GM18951 (cell line): ENCODE results near the gene WRNIP1.

ENCODE experiments used
- POLR2A ChIP-seq: IDR thresholded peaks from 4 replicates; pipeline ENCODE4 v1.6.1; 2011; ENCODE audit warnings: mild to moderate bottlenecking; ENCODE audit not compliant: insufficient read length, insufficient read depth; ENCODE audit errors: extremely low read depth
- in situ Hi-C: fragments of 300-500 bp; cut with MboI; formaldehyde crosslinking; loops from one replicate; pipeline ENCODE4 v1.12.0; 2022; ENCODE audit warnings: low sequenced_read_pairs, mixed read lengths, inconsistent platforms; ENCODE audit not compliant: unreplicated experiment

Gene WRNIP1

DNA sequence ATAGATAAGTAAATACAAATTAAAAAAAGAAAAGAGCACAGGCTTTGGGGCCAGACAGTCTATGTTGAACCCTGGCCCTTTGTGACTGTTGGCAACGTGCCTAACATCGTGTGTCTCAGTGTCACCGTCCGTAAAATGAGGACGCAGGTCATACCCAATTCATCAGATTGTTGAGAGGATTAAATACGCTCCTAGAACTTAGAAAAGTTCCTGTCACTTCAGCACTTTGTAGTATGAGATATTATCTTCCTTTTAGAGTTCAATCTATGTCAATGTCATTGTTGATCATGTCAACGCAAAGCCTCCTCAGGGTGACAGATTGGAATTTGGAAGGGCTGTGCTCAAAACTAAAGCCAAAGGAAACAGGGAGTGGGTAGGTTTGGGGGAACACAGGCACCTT is 54.8 kb downstream of the WRNIP1 start:
- in situ Hi-C loops, result no loop called here
- no peak for TF ChIP-seq POLR2A

DNA sequence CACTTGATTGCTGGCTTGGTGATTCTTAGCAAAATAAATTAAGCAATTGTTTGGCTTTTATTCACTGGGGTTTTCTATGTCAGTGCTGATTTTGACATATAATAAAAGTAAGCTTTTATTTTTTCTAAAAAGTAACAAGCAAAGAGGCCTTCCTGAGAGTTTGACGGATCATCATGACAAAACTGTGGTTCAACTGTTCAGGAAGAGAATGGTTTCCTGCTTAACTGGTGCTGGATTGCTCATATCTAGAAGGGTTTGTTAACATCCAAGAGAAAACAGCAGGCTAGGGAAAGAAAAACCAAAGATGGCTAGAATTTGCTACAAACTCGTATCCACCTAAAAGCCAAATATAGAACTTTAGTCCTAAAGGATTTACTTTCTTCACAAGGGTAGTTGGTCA is 55.2 kb downstream of the WRNIP1 start:
- TF ChIP-seq POLR2A, result no peak
- in situ Hi-C loops, result no loop called here

DNA sequence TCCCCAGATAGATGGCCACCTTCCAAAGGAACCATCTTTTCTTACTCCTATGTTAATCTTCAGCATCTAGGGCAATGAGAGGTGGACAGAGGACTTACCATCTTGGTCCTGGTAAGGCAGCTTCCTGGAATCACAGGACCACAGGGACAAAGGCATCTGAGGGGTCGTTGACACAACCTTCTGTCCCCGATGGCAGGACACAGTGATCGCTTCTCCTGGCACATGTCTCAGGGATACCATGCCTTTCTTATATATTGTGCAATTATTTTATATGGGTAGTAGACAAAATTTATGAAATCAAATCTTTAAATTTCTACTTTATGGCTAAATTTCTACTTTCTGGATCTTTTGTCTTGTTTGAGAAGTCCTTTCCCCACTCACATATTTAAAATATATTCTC is 56.4 kb downstream of the WRNIP1 start:
- in situ Hi-C loops, result no loop called here
- TF ChIP-seq POLR2A, result no peak

DNA sequence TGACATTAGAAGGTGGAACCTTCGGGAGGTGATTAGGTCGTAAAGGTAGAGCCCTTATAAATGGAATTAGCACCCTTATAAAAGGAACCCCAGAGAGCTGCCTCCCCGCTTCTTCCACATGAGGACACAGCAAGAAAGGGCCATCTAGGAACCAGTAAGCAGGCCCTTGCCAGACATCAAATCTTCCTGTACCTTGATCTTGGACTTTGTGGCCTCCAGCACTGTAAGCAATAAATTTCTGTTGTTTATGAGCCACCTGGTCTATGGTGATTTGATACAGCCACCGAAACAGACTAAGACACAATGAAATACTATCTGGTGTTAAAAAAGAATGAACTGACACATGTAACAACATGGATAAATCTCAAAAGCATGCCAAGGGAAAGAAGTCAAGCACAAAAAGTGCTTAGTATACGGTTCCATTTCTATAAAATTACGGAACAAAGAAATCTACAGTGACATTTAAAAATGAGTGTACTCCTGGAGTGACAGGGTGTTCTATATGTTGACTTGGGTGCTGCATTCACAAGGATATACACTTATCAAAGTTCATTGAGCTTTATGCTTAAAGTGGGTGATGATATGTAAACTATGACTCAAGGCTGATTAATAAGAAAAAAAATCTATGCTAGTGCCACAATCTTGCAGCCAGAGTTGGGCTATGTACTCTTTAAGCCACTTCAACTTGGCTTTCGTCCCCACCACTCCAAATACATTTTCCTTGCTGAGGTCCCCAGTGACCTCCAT is 58.1 kb downstream of the WRNIP1 start:
- TF ChIP-seq POLR2A, result no peak
- in situ Hi-C loops, result no loop called here

DNA sequence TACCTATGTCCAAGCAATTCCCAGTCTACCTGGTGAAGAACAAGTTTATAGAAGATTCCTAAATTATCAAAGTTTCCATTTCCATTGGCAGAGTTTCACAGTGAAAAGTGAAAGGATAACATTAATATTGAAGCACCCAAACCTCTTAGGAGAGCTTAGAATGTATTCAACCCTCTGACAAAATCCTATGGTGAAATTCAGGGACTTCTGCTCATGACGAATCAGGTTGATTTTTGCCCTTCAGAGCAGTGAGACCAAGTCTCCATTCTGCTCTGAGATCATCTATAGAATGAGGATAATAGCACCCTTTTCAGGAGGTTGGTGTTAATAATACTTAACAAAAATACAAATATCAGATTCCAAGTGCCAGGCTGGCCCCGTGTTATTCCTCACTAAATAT is 60.9 kb downstream of the WRNIP1 start:
- in situ Hi-C loops, result no loop called here
- no peak for TF ChIP-seq POLR2A

DNA sequence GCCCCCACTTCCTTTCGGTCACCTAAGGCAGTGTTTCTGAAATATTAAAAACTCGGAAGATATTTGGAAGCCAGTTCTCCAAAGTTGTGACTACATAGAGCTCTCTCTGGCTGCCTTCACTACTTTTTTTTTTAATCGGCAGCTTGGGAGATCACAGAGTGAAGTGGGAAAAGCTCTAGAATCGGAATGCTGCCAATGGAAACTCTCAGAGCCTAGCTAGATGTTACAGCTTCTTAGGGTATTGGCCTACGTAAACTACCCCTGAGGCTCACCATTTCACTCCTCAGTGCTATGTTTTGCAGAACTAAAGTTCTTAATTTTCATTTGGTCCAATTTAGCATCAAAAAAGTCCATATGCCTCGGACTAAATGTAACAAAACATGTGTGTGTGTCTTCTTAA is 61.9 kb downstream of the WRNIP1 start:
- in situ Hi-C loops, result no loop called here
- no peak for TF ChIP-seq POLR2A

DNA sequence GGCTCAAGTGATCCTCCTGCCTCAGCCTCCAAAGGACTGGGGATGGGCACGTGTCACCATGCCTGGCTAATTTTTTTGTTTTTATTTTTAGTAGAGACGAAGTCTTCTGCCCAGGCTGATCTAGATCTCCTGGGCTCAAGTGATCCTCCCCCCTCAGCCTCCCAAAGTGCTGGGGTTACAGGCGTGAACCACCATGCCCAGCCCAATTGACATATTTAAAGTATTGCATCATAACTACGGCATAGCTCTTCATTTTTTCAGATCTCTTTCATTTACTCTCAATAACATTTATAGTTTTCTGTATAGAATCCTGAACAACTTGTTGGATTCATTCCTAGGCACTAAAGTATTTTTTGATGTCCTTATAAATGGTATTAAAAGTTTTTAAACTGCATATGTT is 63.4 kb downstream of the WRNIP1 start:
- in situ Hi-C loops, result no loop called here
- no peak for TF ChIP-seq POLR2A

DNA sequence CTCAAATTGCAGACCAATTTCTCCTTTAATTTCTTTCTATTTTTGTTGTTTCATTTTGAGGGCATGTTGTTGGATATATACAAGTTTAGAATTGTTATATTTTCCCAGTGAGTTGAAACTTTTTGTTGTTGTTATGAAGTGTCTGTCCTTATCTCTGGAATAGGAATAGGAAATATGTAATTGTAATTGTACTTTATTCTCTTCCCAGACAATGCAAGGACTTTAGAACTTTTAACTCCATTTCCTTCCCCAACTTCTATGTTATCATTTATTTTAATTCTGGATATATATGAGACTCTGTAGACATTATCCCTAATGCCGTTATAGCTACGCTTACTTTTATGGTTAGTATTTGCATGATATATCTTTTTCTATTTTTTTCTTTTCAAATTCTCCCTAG is 64.1 kb downstream of the WRNIP1 start:
- in situ Hi-C loops, result no loop called here
- no peak for TF ChIP-seq POLR2A

DNA sequence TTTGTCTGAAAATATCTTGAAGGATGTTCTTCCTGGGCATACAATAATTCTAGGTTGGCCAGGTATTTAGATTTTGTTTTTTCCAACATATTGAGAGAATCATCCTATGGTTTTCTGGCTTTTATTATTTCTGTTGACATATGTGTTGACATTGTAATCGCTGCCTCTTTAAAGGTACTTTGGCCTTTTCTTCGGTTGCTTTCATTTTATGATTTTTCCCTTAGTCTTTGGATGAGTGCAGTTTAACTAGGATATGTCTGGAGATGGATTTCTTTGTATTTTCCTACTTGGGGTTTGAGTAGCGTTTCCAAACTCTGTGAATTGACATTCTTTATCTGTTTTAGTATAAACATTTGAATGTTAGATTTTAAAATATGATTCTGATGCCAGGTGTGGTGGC is 65.0 kb downstream of the WRNIP1 start:
- TF ChIP-seq POLR2A, result no peak
- in situ Hi-C loops, result no loop called here

DNA sequence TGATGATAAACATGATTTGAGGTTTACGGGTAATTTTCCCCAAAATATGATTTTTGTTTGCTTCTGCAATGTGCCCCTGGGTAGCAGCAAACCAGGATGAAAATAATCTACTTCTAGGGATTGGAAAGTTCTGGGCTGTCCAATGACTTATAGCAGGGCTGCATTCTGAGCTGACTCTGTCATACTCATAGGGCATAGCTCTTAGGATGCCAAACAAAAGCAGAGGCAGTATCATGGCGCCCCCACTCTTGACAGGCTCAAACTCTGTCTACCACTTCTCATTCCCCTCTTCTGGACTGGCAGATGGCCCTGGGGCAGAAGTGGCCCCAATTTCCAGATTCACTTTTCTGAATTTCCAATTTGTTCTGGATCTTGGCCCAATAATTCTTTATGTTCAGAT is 66.2 kb downstream of the WRNIP1 start:
- in situ Hi-C loops, result no loop called here
- no peak for TF ChIP-seq POLR2A

DNA sequence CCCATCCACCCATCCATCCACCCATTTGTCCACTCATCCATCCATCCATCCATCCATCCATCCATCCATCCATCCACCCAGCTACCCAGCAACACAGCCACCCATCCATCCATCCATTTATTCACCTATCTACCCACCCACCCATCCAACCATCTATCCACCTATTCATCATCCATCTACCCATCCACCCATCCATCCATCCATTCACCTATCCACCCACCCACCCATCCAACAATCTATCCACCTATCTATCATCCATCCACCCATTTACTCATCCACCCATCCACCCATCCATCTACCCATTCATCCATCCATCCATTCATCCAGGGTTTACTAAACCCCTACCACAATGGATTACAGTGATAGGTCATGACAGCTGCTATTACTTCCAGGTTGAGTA is 69.1 kb downstream of the WRNIP1 start:
- no peak for TF ChIP-seq POLR2A
- in situ Hi-C loops, result no loop called here
